Glutamatergic neuron (in vitro differentiated cells): ENCODE data around the gene IRF4. TPM values are rescaled to one million over a fixed set of nuclear protein-coding genes. Genes with fewer than 3 reads are reported as not detected.

Experiments
- DNase-seq: peaks from one replicate; pipeline ENCODE4 v3.0.0; 2022
- H3K27ac Mint-ChIP-seq: one replicate; pipeline ENCODE4 v1.8.0; 2020; ENCODE audit warnings: mild to moderate bottlenecking, mixed read lengths, inconsistent platforms; ENCODE audit not compliant: unreplicated experiment
- H3K27me3 Mint-ChIP-seq: one replicate; pipeline ENCODE4 v1.8.0; 2020; ENCODE audit warnings: mild to moderate bottlenecking, moderate library complexity, mixed read lengths, inconsistent platforms; ENCODE audit not compliant: unreplicated experiment
- H3K36me3 Mint-ChIP-seq: one replicate; pipeline ENCODE4 v1.8.0; 2020; ENCODE audit warnings: mild to moderate bottlenecking, mixed read lengths, inconsistent platforms; ENCODE audit not compliant: unreplicated experiment
- H3K4me1 Mint-ChIP-seq: one replicate; pipeline ENCODE4 v1.8.0; 2020; ENCODE audit warnings: mild to moderate bottlenecking, low read depth, mixed read lengths, inconsistent platforms; ENCODE audit not compliant: unreplicated experiment
- H3K4me3 Mint-ChIP-seq: one replicate; pipeline ENCODE4 v1.8.0; 2020; ENCODE audit warnings: mild to moderate bottlenecking, mixed read lengths, inconsistent platforms; ENCODE audit not compliant: unreplicated experiment
- H3K9me3 Mint-ChIP-seq: one replicate; pipeline ENCODE4 v1.8.0; 2020; ENCODE audit warnings: mild to moderate bottlenecking, moderate library complexity, mixed read lengths, inconsistent platforms; ENCODE audit not compliant: unreplicated experiment
- total RNA-seq: library from RNA; stranded (reverse); fragmentation: NEBNext Ultra II Directional; extraction: Animal tissue kit (Norgen Biotek cat#: 25700); gene quantifications from one replicate; pipeline ENCODE4 v1.2.1, GENCODE V29; 2021; ENCODE audit not compliant: unreplicated experiment
- TF ChIP-seq, protein P1 (sequence below): fragments of 200-600 bp; sonication (generic); IDR thresholded peaks from one replicate; pipeline ENCODE4 v1.5.0; 2021; ENCODE audit not compliant: partially characterized antibody, unreplicated experiment

The IRF4 gene
- total RNA-seq, 1 donor from 2014 or later: 0.37 TPM

DNA sequence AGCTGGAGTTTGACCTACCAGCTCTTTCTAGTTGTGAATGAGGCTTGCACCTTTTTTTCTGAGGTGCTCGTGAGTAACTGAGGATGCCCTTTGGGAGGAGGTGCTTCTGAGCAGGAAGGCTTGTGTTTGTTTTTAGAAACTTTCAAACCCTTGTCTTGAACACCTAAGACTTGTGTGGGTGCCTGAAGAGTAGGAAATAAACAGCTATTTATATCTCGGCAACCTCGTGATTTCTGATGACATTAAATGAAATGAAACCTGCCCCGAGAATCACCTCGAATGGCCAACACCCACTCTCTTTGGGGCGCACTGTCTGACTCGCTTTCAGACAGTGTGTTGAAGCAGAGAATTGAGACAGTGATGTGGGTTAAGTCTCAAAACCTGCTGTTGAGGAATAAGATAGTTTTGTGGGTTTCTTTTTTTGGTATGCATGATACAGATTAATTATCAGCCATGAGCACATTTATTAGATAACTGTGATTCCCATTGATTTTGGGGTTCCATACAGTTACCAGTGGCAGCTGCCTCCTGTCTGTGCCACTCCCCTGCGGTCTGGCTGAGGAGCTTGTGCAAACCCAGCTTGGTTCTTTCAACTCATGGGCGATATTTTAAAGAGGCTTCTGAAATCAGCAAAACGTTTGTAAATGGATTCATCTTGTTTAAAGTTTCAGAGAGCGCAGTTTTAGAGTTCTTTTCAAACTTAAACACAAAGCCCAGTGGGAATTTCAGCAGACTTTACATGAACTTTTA, 8.4 kb downstream of the IRF4 start:
- DNase-seq: no peak
- Mint-ChIP-seq H3K36me3 (peaks cover 15% of the 10 kb centered on the region), H3K9me3 (peaks cover 6% of the 10 kb centered on the region), H3K27ac (no peak overlapping the region), H3K4me3 (no peak overlapping the region), H3K4me1 (no peaks in the 10 kb centered on the region), H3K27me3 (peaks cover 2% of the 10 kb centered on the region)
- TF ChIP-seq, protein P1, sequence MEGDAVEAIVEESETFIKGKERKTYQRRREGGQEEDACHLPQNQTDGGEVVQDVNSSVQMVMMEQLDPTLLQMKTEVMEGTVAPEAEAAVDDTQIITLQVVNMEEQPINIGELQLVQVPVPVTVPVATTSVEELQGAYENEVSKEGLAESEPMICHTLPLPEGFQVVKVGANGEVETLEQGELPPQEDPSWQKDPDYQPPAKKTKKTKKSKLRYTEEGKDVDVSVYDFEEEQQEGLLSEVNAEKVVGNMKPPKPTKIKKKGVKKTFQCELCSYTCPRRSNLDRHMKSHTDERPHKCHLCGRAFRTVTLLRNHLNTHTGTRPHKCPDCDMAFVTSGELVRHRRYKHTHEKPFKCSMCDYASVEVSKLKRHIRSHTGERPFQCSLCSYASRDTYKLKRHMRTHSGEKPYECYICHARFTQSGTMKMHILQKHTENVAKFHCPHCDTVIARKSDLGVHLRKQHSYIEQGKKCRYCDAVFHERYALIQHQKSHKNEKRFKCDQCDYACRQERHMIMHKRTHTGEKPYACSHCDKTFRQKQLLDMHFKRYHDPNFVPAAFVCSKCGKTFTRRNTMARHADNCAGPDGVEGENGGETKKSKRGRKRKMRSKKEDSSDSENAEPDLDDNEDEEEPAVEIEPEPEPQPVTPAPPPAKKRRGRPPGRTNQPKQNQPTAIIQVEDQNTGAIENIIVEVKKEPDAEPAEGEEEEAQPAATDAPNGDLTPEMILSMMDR: no peak

DNA sequence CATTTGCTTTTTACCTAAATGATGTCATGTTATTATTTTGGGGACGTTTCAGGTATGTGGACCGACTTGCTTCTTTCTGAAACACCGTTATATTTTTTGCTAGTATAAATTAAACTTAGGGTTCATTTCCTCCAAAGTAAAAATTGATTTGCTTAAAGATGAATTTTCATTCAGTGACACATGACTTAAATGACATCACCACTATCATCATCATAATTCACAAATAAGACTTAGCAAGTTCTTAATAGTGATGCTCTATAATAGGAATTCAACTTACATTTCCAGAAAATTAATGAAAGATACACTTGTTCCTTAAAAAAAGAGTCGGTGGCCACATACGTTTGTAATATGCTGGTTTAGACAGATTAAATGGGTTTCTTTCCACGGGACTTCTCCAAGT, 9.3 kb downstream of the IRF4 start:
- no peak for DNase-seq
- no peak overlapping the region for H3K27ac Mint-ChIP-seq
- no peaks in the 10 kb centered on the region for H3K4me1 Mint-ChIP-seq
- no peak overlapping the region for H3K4me3 Mint-ChIP-seq
- TF ChIP-seq, protein P1: no peak
- H3K9me3 Mint-ChIP-seq: peaks cover 6% of the 10 kb centered on the region
- peaks cover 2% of the 10 kb centered on the region for H3K27me3 Mint-ChIP-seq
- H3K36me3 Mint-ChIP-seq: peaks cover 16% of the 10 kb centered on the region

DNA sequence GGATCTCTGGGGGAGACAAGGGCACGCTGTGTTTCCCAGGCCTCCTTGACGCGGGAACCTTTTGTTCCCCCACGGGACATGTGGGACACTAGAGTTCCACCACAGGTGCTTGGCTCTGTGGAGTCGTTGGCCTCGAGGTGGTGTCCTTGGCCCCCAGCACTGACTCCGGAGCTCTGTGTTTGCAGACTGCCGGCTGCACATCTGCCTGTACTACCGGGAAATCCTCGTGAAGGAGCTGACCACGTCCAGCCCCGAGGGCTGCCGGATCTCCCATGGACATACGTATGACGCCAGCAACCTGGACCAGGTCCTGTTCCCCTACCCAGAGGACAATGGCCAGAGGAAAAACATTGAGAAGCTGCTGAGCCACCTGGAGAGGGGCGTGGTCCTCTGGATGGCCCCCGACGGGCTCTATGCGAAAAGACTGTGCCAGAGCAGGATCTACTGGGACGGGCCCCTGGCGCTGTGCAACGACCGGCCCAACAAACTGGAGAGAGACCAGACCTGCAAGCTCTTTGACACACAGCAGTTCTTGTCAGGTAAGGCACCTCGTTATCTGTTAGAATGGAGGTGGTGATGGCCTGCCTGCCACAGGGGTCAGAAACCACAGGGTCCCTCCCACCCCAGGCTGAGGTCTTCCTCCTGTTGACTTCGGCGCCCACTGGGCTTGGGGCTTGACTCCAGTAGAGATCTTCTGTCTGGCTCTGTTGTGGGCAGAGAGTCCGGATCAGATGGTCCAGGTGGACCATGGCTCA, 9.9 kb downstream of the IRF4 start:
- Mint-ChIP-seq H3K4me3 (no peak overlapping the region), H3K27me3 (peaks cover 2% of the 10 kb centered on the region), H3K9me3 (peaks cover 6% of the 10 kb centered on the region), H3K36me3 (peaks cover 16% of the 10 kb centered on the region), H3K4me1 (no peaks in the 10 kb centered on the region), H3K27ac (no peak overlapping the region)
- TF ChIP-seq, protein P1: no peak
- no peak for DNase-seq

DNA sequence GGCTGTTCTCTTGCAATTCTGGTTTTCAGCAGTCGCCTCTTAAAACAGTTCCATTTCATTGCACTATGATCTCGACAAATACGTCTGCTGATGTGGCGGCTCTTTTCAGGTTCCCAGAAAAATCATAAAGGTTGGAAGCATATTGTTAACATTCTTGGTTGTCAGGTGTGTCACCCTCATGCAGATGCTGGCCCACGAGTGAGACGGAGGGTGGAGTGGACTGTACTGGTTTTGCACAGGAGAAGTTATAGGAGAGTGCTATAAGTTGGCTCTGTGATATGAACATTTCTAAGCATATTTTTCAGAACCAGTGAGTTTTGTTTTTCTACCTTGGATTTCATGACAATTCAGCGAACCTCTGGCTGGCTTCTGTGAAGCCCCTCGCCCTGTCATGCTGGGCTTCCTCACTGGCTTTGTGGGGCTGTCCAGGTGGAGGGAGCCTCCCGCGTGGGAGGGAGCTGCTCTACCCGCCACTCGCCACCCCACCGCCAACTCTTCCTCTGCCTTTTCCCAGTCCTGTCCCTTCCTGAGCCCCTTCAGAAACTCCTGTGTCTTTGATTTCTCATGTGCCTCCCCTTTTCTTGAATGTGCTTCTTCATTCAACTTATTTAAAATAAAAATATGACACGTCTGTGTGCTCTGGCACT, 10.6 kb downstream of the IRF4 start:
- Mint-ChIP-seq H3K4me3 (no peak overlapping the region), H3K36me3 (peaks cover 16% of the 10 kb centered on the region), H3K27me3 (peaks cover 2% of the 10 kb centered on the region), H3K27ac (no peak overlapping the region), H3K9me3 (peaks cover 6% of the 10 kb centered on the region), H3K4me1 (no peaks in the 10 kb centered on the region)
- DNase-seq: no peak
- TF ChIP-seq, protein P1: no peak
